ENCODE data around the gene MARCHF4. TPM values are rescaled to one million over a fixed set of nuclear protein-coding genes. Genes with fewer than 3 reads are reported as not detected.

The MARCHF4 gene, protein sequence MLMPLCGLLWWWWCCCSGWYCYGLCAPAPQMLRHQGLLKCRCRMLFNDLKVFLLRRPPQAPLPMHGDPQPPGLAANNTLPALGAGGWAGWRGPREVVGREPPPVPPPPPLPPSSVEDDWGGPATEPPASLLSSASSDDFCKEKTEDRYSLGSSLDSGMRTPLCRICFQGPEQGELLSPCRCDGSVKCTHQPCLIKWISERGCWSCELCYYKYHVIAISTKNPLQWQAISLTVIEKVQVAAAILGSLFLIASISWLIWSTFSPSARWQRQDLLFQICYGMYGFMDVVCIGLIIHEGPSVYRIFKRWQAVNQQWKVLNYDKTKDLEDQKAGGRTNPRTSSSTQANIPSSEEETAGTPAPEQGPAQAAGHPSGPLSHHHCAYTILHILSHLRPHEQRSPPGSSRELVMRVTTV
- total RNA-seq, result 0.42 and 0.85 TPM in 2 replicates

DNA sequence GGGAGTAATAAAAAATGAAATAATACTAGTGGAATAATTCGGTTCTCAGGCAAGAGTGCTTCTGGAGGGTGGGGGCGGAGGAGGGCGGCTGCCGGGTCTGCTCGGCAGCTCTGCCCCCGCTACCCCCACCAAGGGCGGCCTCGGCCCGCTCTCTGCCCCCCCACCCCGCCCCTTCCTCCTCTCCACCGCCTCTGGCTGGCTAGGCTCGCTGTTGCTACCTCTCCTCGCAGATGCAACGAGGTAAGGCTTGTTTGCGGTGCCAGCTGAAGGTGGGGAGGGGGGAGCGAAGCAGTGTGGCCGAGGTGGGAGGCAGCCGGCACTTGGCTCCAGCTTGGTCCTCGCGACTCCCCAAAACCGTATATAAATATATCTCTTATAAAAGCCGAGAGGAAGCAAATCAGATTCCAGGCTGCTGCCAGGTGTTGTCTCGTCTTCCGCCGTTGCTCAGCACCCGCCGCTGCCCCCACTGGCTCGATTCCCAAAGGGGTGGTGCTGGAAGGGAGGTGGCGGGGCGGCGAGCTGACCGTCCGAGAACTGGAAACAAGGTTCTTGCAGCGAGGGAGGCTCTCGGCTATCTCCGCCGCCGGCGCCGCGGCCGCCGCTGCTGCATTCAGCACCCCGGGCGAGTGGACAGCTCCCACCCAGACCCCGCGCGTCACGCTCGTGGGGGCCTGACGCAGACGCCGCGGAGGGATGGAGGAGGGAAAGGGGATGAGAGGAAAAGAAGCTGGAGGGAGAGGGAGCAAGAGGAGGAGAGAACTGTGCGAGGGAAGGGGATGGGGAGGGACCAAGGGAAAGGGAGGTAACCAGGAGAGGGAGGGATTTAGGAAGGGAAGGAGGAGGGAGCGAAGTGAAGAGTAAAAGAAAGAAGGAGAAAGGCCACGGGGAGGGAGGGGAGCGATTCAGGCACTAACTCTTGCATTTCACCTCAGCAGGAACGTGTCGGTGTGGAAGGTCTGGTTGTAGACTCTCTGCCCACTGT lies at the start of gene MARCHF4:
Gene MARCHF4 (minus strand): TSS at position 763 of the 982 bp plus-strand sequence. CDS start 2,223 bp downstream, outside the sequence.

DNA sequence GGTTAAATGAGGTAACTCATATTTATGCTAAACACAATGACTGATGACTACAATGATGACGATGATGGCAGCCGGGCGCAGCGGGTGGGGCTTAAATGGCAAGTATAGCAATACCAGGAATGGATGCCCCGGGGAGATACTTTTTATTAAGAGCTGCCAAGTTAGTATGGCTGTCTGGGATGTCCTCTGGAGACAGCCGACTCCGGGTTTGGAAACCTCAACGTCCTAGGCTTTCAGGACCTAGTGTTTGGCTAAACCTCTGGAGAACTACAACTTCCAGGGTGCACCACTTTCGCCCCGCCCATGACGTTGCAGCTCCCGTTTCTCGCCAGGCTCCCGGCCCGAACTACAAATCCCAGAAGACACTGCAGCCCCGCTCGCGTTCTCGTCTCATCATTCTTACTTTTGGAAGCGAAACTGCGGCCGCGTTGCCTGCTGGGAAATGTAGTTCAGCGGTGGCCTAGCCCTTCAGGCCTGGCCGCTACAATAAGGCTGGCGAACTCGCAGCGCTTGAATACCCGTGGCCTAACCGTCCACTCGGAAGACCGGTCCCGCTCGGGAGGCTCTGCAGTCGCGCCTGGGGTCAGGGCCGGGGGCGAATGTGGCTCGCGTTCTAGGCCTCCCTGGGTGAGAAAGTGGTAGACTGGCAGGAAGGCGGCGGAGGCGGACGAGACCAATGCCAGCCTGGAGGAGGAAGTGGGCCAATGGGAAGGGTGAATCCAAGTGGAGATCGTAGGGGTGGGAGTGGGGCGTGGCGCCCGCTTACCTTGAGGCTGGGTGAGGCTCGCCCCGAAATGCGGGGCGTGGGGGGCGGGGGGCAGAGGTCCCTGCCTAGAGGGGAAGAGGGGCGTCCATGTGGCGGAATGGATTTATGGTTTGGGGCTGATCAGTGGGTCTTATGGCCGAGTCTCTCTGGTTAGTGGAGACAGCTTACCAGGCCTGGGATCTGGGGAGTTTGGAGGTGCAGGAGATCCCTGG lies 40.0 kb upstream of the MARCHF4 start, which contains the start of gene SMARCAL1:
Gene SMARCAL1 (plus strand): TSS at position 463 of the 978 bp plus-strand sequence. CDS start 2,221 bp downstream, outside the sequence.

Other genes starting within 250 kb of the MARCHF4 start
- gene SMARCAL1, start 40.0 kb upstream of the MARCHF4 start, total RNA-seq, result 9.8 and 20.7 TPM in 2 replicates
- gene RPL37A, start 126.4 kb upstream of the MARCHF4 start, total RNA-seq, result 1,851 and 2,193 TPM in 2 replicates

All from airway epithelial cell (primary cell).